Activated T-cell treated with anti-CD3 and anti-CD28 coated beads, Interleukin-2, amount 50 U/mL, for 48 hours (primary cell): ENCODE data around the gene LSS.

Experiments used
- DNase-seq, 2 experiments: peaks; one replicate each; pipeline ENCODE4 v3.0.0-alpha.2; 2020

LSS gene

DNA sequence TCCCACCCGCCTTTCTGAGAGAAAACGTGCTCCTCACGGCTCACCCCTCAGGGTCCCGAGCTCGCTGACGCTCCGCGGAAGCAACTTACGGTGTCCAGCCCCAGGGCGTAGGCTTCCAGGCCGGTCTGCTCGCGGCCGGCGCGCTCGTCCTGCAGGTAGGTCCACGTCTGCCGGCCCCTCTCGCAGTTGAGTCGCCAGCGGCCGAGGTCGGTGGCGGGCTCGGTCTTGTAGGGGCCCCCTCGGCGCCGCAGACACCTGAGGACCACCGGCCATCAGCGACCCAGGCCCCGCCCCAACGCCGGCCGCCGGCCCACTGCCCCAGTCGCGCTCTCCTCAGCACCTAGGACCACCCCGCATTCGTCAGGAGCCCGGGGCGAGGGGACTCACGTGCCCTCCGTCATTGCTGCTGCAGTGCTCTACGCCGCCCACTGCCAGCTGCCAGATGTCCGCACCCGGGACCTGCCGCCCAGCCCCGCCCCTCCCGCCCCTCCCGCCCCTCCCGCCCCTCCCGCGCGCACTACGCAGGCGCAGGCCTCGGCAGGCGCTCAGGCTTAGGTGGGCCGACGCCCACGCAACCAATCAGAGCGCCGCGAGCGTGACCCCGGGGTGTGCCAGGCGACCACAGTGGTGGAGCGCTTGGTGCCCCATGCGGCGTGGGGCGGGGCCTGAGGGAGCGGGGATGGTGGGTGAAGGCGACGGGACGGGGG, at the start of gene LSS:
Gene LSS, minus strand, starts transcription at position 430 of the 707 bp plus-strand sequence. Its CDS starts 29 bp downstream, at position 401.
- DNase-seq, result peak; percentile 96

GRCh38 chr21:46274797-46275390, 46.3 kb upstream of the LSS start:
- no peak for DNase-seq

- no peak for DNase-seq
Measured at GRCh38 chr21:46273341-46273740, 44.8 kb upstream of the LSS start.

DNA sequence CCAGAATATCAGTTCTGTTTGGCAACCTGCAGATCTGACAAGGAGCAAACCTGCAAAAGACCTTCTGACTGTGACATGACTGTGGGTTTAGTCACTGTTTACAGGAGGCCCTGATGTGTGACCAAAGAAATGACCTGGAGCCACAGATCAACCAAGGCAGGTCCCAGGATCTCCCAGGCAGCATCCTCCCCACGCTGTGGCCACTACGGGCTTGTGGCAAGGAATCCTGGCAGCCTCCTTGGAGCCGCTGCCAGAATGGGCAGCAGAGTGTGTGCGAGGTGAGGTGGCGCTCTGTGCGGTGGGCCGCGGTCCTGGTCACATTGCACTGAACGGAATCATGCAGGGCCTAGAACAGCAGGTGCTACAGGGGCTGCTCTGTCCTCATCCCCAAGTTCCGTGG, 40.9 kb upstream of the LSS start:
- no peak for DNase-seq

- DNase-seq, result no peak
Measured at GRCh38 chr21:46268371-46268770, 39.8 kb upstream of the LSS start.

DNA sequence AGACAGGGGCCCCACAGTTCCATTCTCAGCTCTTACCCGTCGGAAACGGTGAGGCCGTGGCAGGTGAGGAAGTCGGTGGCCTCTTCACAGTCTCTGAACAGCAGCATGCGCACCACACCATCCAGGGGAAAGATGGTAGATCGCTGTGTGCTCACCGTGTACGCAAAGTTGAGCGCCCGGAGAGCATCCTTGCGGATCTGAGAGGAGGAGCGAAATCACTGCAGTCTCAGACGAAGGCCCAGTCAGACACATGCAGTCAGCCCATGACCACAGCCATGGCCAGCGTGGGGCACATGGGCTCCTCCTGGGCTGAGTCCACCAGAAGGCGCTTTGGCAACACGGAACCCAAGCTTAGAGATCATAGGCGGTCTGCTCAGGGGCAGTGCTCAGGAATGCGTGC, 38.4 kb upstream of the LSS start:
- no peak for DNase-seq

DNA sequence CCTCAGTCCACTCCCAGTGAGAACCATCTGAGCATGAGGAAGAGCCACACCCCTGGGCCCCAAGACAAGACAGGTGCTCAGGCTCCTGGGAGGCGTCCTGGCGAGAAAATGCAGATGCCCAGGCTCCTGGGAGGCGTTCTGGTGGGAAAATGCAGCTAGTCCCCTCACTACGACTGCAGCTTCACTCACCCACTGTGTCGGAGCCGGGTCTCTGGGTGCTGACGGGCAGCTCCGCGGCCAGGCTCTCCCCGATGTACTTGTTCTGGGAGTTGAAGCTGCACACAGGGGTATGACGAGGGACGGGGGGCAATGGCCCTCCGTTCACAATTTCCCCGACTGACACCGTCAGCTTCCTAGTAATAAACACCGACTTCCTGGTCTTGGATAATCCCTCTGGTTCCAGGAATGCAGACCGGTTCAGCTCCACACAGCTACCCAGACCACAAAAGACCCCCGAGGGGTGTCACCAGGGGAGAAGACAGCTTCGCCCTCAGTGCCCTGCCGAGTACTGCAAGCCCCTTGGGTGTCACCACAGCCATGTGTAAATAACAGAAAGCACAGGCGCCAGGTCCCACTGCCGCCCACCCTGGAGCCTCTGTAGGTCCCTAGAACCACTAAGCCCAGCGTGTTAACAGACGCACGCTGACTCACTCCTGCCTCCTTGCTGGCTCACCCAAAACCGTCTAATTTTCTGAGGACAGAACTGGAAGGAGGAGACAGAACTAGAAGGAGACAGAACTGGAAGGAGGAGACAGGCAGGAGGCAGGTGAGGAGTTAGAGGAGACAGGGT, 37.4 kb upstream of the LSS start:
- no peak for DNase-seq

DNA sequence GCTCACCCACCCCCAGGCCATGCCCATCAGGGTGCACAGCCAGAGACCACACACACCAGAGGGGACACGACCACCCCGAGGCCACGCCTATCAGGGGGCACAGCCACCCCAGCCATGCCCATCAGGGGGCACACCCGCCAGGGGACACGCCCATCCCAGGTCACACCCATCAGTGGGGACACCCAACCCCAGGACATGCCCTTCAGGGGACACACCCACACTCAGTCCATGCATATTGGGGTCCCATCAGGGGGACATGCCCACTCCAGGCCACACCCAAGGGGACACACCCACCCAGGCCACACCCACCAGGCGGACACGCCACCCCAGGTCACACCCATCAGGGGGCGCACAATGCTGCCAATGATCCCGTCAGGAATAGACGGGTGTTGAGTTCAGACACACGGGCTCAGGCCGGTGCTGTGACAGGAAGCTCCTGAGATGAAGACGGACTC, 36.1 kb upstream of the LSS start:
- peak; percentile 28 to 34 for DNase-seq

DNA sequence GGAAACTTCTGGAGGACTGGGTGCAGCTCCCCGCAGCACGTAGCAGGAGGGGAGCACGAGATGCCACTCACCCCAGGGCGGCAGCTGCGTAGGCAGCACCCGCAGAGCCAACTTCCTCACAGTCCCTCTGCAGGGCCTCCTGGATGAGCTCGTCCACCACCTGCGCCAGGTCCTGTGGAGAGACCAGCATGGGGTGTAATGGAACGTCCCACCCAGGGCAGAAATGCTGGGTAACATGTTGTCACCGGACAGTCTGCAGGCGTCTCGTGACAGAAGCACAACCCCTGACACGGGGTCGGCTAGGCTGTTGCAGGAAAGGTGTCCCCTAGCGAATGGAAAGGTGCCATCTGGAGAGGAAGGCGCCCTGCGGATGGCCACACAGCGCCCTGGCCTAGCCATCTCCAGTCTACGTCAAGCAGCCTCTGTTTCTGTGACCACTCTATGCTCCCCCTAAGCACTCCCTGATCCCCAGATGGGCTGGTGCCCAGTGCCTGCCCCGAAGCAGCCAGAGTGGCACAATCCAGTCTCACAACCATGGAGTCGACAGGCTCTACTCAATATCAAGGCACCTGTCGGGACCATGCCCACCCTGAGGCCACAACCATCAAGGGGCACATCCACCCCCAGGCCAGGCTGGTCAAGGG, 35.6 kb upstream of the LSS start:
- no peak for DNase-seq

DNA sequence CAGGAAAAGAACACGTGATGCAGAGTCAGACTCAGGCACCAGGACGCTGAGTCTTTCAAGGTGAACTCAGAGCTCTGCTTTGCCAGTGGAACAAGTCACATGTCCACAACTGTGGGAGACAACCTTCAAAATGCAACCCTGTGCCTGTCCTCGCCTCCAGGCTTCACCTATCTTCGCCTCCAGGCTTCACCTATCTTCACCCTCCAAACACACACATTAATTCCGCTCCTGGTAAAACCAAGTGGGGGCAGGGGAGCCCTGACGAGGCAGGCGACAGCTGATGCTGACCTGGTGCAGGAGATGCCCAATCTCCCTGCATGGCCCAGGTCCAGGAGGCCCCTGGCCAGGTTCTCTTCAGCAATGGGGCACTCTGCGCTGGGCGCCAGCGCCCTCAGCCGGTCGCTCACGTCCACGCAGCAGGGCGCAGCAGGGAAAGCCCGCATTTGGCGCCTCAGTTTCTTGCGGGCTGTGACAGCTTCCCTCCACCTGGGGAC, 28.0 kb upstream of the LSS start:
- DNase-seq, result no peak

DNA sequence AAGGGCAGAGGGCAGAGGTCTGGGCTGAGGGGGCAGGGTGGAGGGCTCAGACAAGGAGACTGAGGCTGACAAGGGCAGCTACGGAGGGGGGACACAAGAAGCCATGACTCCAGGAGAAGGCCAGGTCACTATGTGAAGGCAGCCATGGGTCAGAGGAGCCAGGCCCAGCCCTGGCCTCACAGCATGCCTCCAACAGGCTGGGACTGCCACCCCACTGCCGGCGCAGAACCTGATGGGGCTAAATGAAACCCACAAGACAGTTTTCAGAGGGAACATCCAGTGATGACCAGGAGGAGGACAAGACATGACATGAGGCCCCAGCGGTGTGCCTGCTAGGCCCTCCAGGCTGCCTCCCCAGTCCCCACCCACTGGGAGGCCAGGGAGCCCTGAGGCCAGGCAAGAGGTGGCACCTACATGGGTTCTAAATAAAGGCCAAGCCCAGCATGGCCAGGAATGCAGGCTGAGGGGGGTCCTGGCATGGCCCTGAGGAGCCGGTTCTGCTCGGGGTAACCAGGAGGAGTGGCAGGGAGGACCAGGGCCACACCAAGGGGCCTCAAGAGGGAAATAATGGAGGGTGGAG, 27.3 kb upstream of the LSS start:
- no peak for DNase-seq

GRCh38 chr21:46255166-46255565, 26.6 kb upstream of the LSS start:
- DNase-seq, result no peak

DNA sequence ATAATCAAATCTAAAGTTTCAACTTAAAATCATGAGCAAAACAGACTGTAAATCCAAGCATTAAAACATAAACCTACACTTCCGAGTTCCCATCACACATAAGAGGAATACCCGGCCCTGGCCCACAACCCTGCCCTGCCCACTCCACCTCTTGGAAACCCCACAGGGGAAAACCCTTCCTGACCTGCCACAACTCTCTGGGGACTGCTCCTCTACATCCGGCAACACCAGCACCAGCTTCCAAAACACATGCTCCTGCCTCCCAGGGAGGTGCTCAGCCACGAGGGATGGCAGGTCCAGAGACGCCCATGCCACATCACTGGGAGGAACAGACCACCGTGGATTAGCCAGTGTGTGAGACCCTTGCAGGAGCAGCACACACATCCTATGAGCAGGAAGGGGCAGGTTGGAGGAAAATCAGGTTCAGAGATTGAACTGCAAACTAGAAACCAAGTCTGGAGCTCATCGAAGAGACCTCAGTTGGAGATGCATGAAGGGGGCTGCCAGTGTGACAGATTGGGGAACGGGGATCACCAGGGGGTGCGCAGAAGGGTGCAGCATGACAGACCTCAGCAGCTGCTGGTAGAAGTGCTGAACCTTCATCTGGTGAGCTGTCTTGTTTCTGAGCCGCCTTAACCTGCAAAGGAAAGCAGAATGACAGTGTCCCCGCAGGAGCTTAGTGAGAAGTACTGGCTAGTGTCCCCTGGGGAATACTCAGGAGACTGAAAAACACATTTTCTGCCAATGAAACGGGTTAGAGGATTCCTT, 25.8 kb upstream of the LSS start:
- DNase-seq, result no peak

- DNase-seq, result peak; percentile 57 to 63
Measured at GRCh38 chr21:46253610-46254124, 25.1 kb upstream of the LSS start.

DNA sequence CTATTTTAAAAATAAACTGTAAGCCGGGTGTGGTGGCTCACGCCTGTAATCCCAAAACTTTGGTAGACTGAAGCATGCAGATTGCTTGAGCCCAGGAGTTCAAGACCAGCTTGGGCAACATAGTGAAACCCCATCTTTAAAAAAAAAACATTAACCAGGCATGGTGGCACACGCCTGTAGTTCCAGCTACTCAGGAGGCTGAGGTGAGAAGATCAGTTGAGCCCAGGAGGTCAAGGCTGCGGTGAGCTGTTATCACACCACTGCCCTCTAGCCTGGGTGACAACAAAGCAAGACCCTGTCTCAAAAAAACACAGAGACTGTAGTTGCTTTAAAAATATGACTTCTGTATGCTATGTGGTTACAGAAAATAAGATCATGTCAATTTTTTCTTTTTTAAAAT, 24.3 kb upstream of the LSS start:
- DNase-seq, result no peak

GRCh38 chr21:46250146-46250725, 21.7 kb upstream of the LSS start:
- DNase-seq, result no peak

DNA sequence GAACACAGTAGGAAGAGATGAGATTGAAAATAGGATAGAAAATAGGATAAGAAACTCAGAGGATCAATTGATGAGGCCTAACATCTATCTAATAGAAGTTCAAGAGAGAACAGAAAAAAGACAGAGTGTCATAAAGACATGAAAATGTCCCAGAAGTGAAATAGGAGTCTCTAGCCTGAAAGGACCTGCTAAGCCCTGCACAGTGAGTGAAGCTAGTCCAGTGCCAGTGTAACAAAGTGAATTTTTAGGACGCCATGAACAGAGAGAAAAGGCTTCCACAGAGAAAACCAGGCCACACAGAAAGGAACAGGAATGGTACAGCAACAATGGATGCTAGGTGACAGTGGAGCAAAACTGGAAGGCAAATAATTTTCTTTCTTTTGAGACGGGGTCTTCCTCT, 20.3 kb upstream of the LSS start:
- DNase-seq, result no peak

DNA sequence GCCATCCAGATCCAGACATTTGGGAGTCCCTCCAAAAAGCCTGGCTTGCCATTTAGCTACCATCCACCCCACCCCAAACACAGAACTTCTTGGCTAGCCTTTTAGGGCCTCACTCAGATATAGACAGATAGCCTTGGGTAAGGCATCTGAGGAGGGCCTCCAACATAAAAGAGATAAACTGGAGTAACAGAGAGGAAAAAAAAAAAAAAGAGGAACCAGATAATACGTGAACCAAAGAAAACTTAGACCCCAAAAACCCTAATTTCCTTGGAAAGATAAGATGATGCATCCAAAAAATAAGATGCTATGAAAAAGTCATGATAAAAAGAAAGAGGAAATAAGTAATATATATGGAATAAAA, 19.8 kb upstream of the LSS start:
- DNase-seq, result no peak

- no peak for DNase-seq
Measured at GRCh38 chr21:46247699-46248421, 19.3 kb upstream of the LSS start.

GRCh38 chr21:46246345-46246744, 17.8 kb upstream of the LSS start:
- DNase-seq, result no peak
